ENCODE data around the gene DDX24.

DDX24 gene

GRCh38 chr14:94040796-94041195 lies 40.2 kb downstream of the DDX24 start:
- no peak overlapping the region for H3K27ac ChIP-seq (ENCODE audit: low read depth, low read length, severe bottlenecking)
- no peaks in the 10 kb centered on the region for H3K9me3 ChIP-seq (ENCODE audit: control insufficient read depth, low read length)
- 94 to 96% methylated on average over 12 of the region's 13 CpGs for WGBS, 2 experiments (ENCODE audit: insufficient coverage in 2 of 2)
- no peaks in the 10 kb centered on the region for H3K4me1 ChIP-seq (ENCODE audit: control insufficient read depth, insufficient read depth, low read length, poor library complexity, severe bottlenecking)
- H3K4me3 ChIP-seq (ENCODE audit: extremely low read depth, insufficient read depth, low read length, poor library complexity, severe bottlenecking), result no peak overlapping the region
- peaks cover 13% of the 10 kb centered on the region for H3K36me3 ChIP-seq (ENCODE audit: control insufficient read depth, insufficient read depth, low read length)

- peaks cover 9% of the 10 kb centered on the region for H3K36me3 ChIP-seq (ENCODE audit: control insufficient read depth, insufficient read depth, low read length)
- no peak overlapping the region for H3K27ac ChIP-seq (ENCODE audit: low read depth, low read length, severe bottlenecking)
- no peaks in the 10 kb centered on the region for H3K4me1 ChIP-seq (ENCODE audit: control insufficient read depth, insufficient read depth, low read length, poor library complexity, severe bottlenecking)
- no peak overlapping the region for H3K4me3 ChIP-seq (ENCODE audit: extremely low read depth, insufficient read depth, low read length, poor library complexity, severe bottlenecking)
- H3K9me3 ChIP-seq (ENCODE audit: control insufficient read depth, low read length), result no peaks in the 10 kb centered on the region
- 67 to 84% methylated on average over 1 to 5 of the region's 5 CpGs for WGBS, 2 experiments (ENCODE audit: insufficient coverage in 2 of 2)
Measured at GRCh38 chr14:94040247-94040646, 40.8 kb downstream of the DDX24 start.

GRCh38 chr14:94038921-94039629 lies 41.9 kb downstream of the DDX24 start:
- Histone ChIP-seq H3K36me3 (ENCODE audit: control insufficient read depth, insufficient read depth, low read length) (no peaks in the 10 kb centered on the region), H3K27ac (ENCODE audit: low read depth, low read length, severe bottlenecking) (no peak overlapping the region), H3K4me3 (ENCODE audit: extremely low read depth, insufficient read depth, low read length, poor library complexity, severe bottlenecking) (no peak overlapping the region), H3K9me3 (ENCODE audit: control insufficient read depth, low read length) (no peaks in the 10 kb centered on the region), H3K4me1 (ENCODE audit: control insufficient read depth, insufficient read depth, low read length, poor library complexity, severe bottlenecking) (no peaks in the 10 kb centered on the region)
- whole genome bisulfite sequencing, 2 experiments (ENCODE audit: insufficient coverage in 2 of 2), result 86 to 88% methylated on average over 8 to 11 of the region's 11 CpGs

GRCh38 chr14:94038510-94038909 lies 42.5 kb downstream of the DDX24 start:
- H3K4me3 ChIP-seq (ENCODE audit: extremely low read depth, insufficient read depth, low read length, poor library complexity, severe bottlenecking), result no peak overlapping the region
- WGBS, 2 experiments (ENCODE audit: insufficient coverage in 2 of 2), result 75 to 82% methylated on average over 2 to 3 of the region's 7 CpGs
- H3K9me3 ChIP-seq (ENCODE audit: control insufficient read depth, low read length), result no peaks in the 10 kb centered on the region
- no peaks in the 10 kb centered on the region for H3K4me1 ChIP-seq (ENCODE audit: control insufficient read depth, insufficient read depth, low read length, poor library complexity, severe bottlenecking)
- H3K27ac ChIP-seq (ENCODE audit: low read depth, low read length, severe bottlenecking), result no peak overlapping the region
- no peaks in the 10 kb centered on the region for H3K36me3 ChIP-seq (ENCODE audit: control insufficient read depth, insufficient read depth, low read length)

GRCh38 chr14:94037954-94038353 lies 43.0 kb downstream of the DDX24 start:
- WGBS, 2 experiments (ENCODE audit: insufficient coverage in 2 of 2), result 89 to 96% methylated on average over 9 of the region's 9 CpGs
- no peaks in the 10 kb centered on the region for H3K4me1 ChIP-seq (ENCODE audit: control insufficient read depth, insufficient read depth, low read length, poor library complexity, severe bottlenecking)
- no peaks in the 10 kb centered on the region for H3K9me3 ChIP-seq (ENCODE audit: control insufficient read depth, low read length)
- H3K4me3 ChIP-seq (ENCODE audit: extremely low read depth, insufficient read depth, low read length, poor library complexity, severe bottlenecking), result no peak overlapping the region
- H3K27ac ChIP-seq (ENCODE audit: low read depth, low read length, severe bottlenecking), result no peak overlapping the region
- no peaks in the 10 kb centered on the region for H3K36me3 ChIP-seq (ENCODE audit: control insufficient read depth, insufficient read depth, low read length)

GRCh38 chr14:94036313-94037167 lies 44.5 kb downstream of the DDX24 start:
- no peaks in the 10 kb centered on the region for H3K36me3 ChIP-seq (ENCODE audit: control insufficient read depth, insufficient read depth, low read length)
- no peaks in the 10 kb centered on the region for H3K4me1 ChIP-seq (ENCODE audit: control insufficient read depth, insufficient read depth, low read length, poor library complexity, severe bottlenecking)
- H3K27ac ChIP-seq (ENCODE audit: low read depth, low read length, severe bottlenecking), result no peak overlapping the region
- WGBS, 2 experiments (ENCODE audit: insufficient coverage in 2 of 2), result 44 to 46% methylated on average over 6 to 8 of the region's 12 CpGs
- no peaks in the 10 kb centered on the region for H3K9me3 ChIP-seq (ENCODE audit: control insufficient read depth, low read length)
- H3K4me3 ChIP-seq (ENCODE audit: extremely low read depth, insufficient read depth, low read length, poor library complexity, severe bottlenecking), result no peak overlapping the region

- H3K4me3 ChIP-seq (ENCODE audit: extremely low read depth, insufficient read depth, low read length, poor library complexity, severe bottlenecking), result no peak overlapping the region
- WGBS, 2 experiments (ENCODE audit: insufficient coverage in 2 of 2), result 80% methylated on average over 1 of the region's 3 CpGs; no CpG with 5 or more reads in 1 of the 2 experiments
- H3K36me3 ChIP-seq (ENCODE audit: control insufficient read depth, insufficient read depth, low read length), result no peaks in the 10 kb centered on the region
- no peak overlapping the region for H3K27ac ChIP-seq (ENCODE audit: low read depth, low read length, severe bottlenecking)
- H3K9me3 ChIP-seq (ENCODE audit: control insufficient read depth, low read length), result no peaks in the 10 kb centered on the region
- no peaks in the 10 kb centered on the region for H3K4me1 ChIP-seq (ENCODE audit: control insufficient read depth, insufficient read depth, low read length, poor library complexity, severe bottlenecking)
Measured at GRCh38 chr14:94034886-94035285, 46.1 kb downstream of the DDX24 start.

GRCh38 chr14:94031883-94032279 lies 49.1 kb downstream of the DDX24 start:
- H3K4me3 ChIP-seq (ENCODE audit: extremely low read depth, insufficient read depth, low read length, poor library complexity, severe bottlenecking), result no peak overlapping the region
- no peaks in the 10 kb centered on the region for H3K4me1 ChIP-seq (ENCODE audit: control insufficient read depth, insufficient read depth, low read length, poor library complexity, severe bottlenecking)
- no peaks in the 10 kb centered on the region for H3K36me3 ChIP-seq (ENCODE audit: control insufficient read depth, insufficient read depth, low read length)
- H3K9me3 ChIP-seq (ENCODE audit: control insufficient read depth, low read length), result no peaks in the 10 kb centered on the region
- H3K27ac ChIP-seq (ENCODE audit: low read depth, low read length, severe bottlenecking), result no peak overlapping the region
- WGBS, 2 experiments (ENCODE audit: insufficient coverage in 2 of 2), result 93 to 94% methylated on average over 2 to 5 of the region's 7 CpGs

- no peak overlapping the region for H3K27ac ChIP-seq (ENCODE audit: low read depth, low read length, severe bottlenecking)
- H3K9me3 ChIP-seq (ENCODE audit: control insufficient read depth, low read length), result no peaks in the 10 kb centered on the region
- no peaks in the 10 kb centered on the region for H3K4me1 ChIP-seq (ENCODE audit: control insufficient read depth, insufficient read depth, low read length, poor library complexity, severe bottlenecking)
- 78 to 90% methylated on average over 5 to 7 of the region's 8 CpGs for WGBS, 2 experiments (ENCODE audit: insufficient coverage in 2 of 2)
- H3K36me3 ChIP-seq (ENCODE audit: control insufficient read depth, insufficient read depth, low read length), result no peaks in the 10 kb centered on the region
- H3K4me3 ChIP-seq (ENCODE audit: extremely low read depth, insufficient read depth, low read length, poor library complexity, severe bottlenecking), result no peak overlapping the region
Measured at GRCh38 chr14:94031161-94031882, 49.7 kb downstream of the DDX24 start.

- 93 to 100% methylated on average over 9 of the region's 14 CpGs for whole genome bisulfite sequencing, 2 experiments (ENCODE audit: insufficient coverage in 2 of 2)
- no peaks in the 10 kb centered on the region for H3K4me1 ChIP-seq (ENCODE audit: control insufficient read depth, insufficient read depth, low read length, poor library complexity, severe bottlenecking)
- no peaks in the 10 kb centered on the region for H3K36me3 ChIP-seq (ENCODE audit: control insufficient read depth, insufficient read depth, low read length)
- H3K4me3 ChIP-seq (ENCODE audit: extremely low read depth, insufficient read depth, low read length, poor library complexity, severe bottlenecking), result no peak overlapping the region
- no peak overlapping the region for H3K27ac ChIP-seq (ENCODE audit: low read depth, low read length, severe bottlenecking)
- H3K9me3 ChIP-seq (ENCODE audit: control insufficient read depth, low read length), result no peaks in the 10 kb centered on the region
Measured at GRCh38 chr14:94030571-94030970, 50.4 kb downstream of the DDX24 start.
